Body of pancreas (tissue), 4 donors: Measurements from ENCODE around the gene DMXL1.

Experiments
- CTCF ChIP-seq, 7 experiments: fragments of 450-650 bp in 4 of 7; fragments of 200-600 bp in 3 of 7; sonication (generic) in 3 of 7; IDR thresholded peaks; one replicate each; pipeline ENCODE4 v1.5.1; 2016 to 2019; ENCODE audit warnings: antibody characterized with exemption in 7 of 7
- POLR2A ChIP-seq, 3 donors: fragments of 450-650 bp; IDR thresholded peaks; one replicate each; pipeline ENCODE4 v1.6.1; 2016; ENCODE audit warnings: antibody characterized with exemption in 3 of 3, mild to moderate bottlenecking in 2 of 3

DNA sequence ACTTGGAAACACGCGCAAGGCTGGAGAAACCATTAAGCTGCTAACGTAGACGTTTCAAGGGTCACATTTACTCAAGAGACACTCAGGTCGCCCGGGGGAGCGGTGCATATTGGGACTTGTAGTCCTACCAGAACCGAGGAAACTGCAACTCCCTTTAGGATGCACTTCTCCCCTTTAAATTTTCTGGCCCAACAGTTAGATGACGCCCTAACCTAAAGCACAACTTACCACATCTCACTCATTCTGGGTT is 384 bp upstream of the DMXL1 start:
- TF ChIP-seq CTCF (IDR thresholded peaks at IDR 0.05) (no peak), POLR2A (IDR thresholded peaks at IDR 0.05) (no peak)
